Keratinocyte (primary cell): Measurements from ENCODE around the gene CACNA1C. TPM values are rescaled to one million over a fixed set of nuclear protein-coding genes. Genes with fewer than 3 reads are reported as not detected.
A peak's percentile ranks its signal among the peaks of the same experiment; 100 is the strongest.

ENCODE experiments used
- DNase-seq: peaks from one replicate; pipeline ENCODE4 v3.0.0-alpha.2; 2011; ENCODE audit warnings: low read depth, missing footprints, low spot score
- FAIRE-seq: peaks from 2 replicates; lab custom pipeline; 2011; peaks lifted over from hg19 to GRCh38; lab: Jason Lieb, UNC
- H2AFZ ChIP-seq: 2 replicates; pipeline ENCODE4 v1.6.0; 2012; ENCODE audit warnings: low read length, control low read depth, inconsistent platforms; ENCODE audit not compliant: control insufficient read depth
- H3K27ac ChIP-seq: 2 replicates; pipeline ENCODE4 v1.5.1; 2011; ENCODE audit warnings: low read length; ENCODE audit not compliant: control insufficient read depth, insufficient read depth
- H3K27me3 ChIP-seq: 3 replicates; pipeline ENCODE4 v1.6.0; 2011; ENCODE audit warnings: low read length; ENCODE audit not compliant: control insufficient read depth, insufficient read depth; ENCODE audit errors: extremely low read depth
- H3K36me3 ChIP-seq, 2 experiments: 2 replicates in 1 of 2; 3 replicates in 1 of 2; pipeline ENCODE4 v1.5.1; 2011; ENCODE audit warnings: low read length in 2 of 2, mild to moderate bottlenecking in 1 of 2; ENCODE audit not compliant: control insufficient read depth in 2 of 2, insufficient read depth in 2 of 2; ENCODE audit errors: extremely low read depth in 1 of 2
- H3K4me1 ChIP-seq: 3 replicates; pipeline ENCODE4 v1.5.1; 2011; ENCODE audit warnings: low read length; ENCODE audit not compliant: control insufficient read depth, insufficient read depth; ENCODE audit errors: extremely low read depth
- H3K4me2 ChIP-seq: 3 replicates; pipeline ENCODE4 v1.6.0; 2011; ENCODE audit warnings: low read depth, low read length; ENCODE audit not compliant: control insufficient read depth, insufficient read depth; ENCODE audit errors: extremely low read depth
- H3K4me3 ChIP-seq, 3 experiments: fragments of 200-600 bp in 1 of 3; sonication (generic) in 1 of 3; 2 replicates in 2 of 3; 3 replicates in 1 of 3; pipeline ENCODE4 v1.5.1; 2011 to 2016; ENCODE audit warnings: low read length in 3 of 3, mild to moderate bottlenecking in 3 of 3, control low read depth in 2 of 3, inconsistent platforms in 1 of 3, low read depth in 1 of 3, mixed read lengths in 1 of 3, mixed run types in 1 of 3, moderate library complexity in 1 of 3; ENCODE audit not compliant: control insufficient read depth in 2 of 3, insufficient read depth in 2 of 3; ENCODE audit errors: extremely low read depth in 1 of 3
- H3K79me2 ChIP-seq: 2 replicates; pipeline ENCODE4 v1.6.0; 2012; ENCODE audit warnings: low read length; ENCODE audit not compliant: control insufficient read depth, insufficient read depth
- H3K9ac ChIP-seq: 3 replicates; pipeline ENCODE4 v1.6.0; 2011; ENCODE audit warnings: low read length; ENCODE audit not compliant: control insufficient read depth, insufficient read depth; ENCODE audit errors: extremely low read depth
- H3K9me1 ChIP-seq: 3 replicates; pipeline ENCODE4 v1.6.0; 2011; ENCODE audit warnings: low read length; ENCODE audit not compliant: control insufficient read depth, insufficient read depth; ENCODE audit errors: extremely low read depth
- H3K9me3 ChIP-seq: 2 replicates; pipeline ENCODE4 v1.5.1; 2012; ENCODE audit warnings: low read depth, low read length; ENCODE audit not compliant: control insufficient read depth
- H4K20me1 ChIP-seq: 3 replicates; pipeline ENCODE4 v1.6.0; 2011; ENCODE audit warnings: low read length; ENCODE audit not compliant: control insufficient read depth, insufficient read depth; ENCODE audit errors: extremely low read depth
- CTCF ChIP-seq, 3 experiments: IDR thresholded peaks in 1 of 3; conservative IDR thresholded peaks in 1 of 3; optimal IDR thresholded peaks in 1 of 3; 2 replicates in 2 of 3; 3 replicates in 1 of 3; pipeline versions ENCODE3 to v1.5.1; 2011; ENCODE audit warnings: low read length in 3 of 3, mild to moderate bottlenecking in 3 of 3, moderate library complexity in 2 of 3, control low read depth in 1 of 3, inconsistent platforms in 1 of 3; ENCODE audit not compliant: insufficient read depth in 2 of 3; ENCODE audit errors: extremely low read depth in 1 of 3
- EZH2 ChIP-seq: IDR thresholded peaks from one replicate; pipeline ENCODE4 v1.6.1; 2012; ENCODE audit warnings: inconsistent platforms, mild to moderate bottlenecking, low read length, moderate library complexity
- dilution Hi-C: fragments of 300-500 bp; cut with MboI; formaldehyde crosslinking; loops from one replicate; pipeline ENCODE4 v1.7.0; 2020; ENCODE audit warnings: low sequenced_read_pairs; ENCODE audit not compliant: extremely low pct_ligation_motif_present
- polyA plus RNA-seq, 5 experiments: library from polyadenylated mRNA; depleted of rRNA in 3 of 5; stranded (reverse) in 3 of 5; stranded (forward) in 1 of 5; unstranded in 1 of 5; fragments of >200 nt; gene quantifications; 1 replicate in 1 of 5; 2 replicates in 3 of 5; 3 replicates in 1 of 5; pipeline versions ENCODE4 v1.2.1 to v1.2.3, GENCODE V29; 2011 to 2012; ENCODE audit warnings: missing spikeins in 2 of 5, low read depth in 1 of 5, low replicate concordance in 1 of 5

The CACNA1C gene
- polyA plus RNA-seq, 1 donor (not counting 4 experiments of a cell fraction or from before 2014, with no cell fraction given), result not detected

- DNase-seq (no peak), FAIRE-seq (no peak)
- H3K9me1 ChIP-seq, result no peaks in the 10 kb centered on the region
- no peak overlapping the region for H3K27ac ChIP-seq
- H4K20me1 ChIP-seq, result no peaks in the 10 kb centered on the region
- dilution Hi-C loops, result no loop called here
- H3K79me2 ChIP-seq, result no peaks in the 10 kb centered on the region
- no peaks in the 10 kb centered on the region for H3K4me1 ChIP-seq
- H3K27me3 ChIP-seq, result peaks cover 11% of the 10 kb centered on the region
- no peak overlapping the region for H3K9ac ChIP-seq
- H2AFZ ChIP-seq, result no peak overlapping the region
- TF ChIP-seq EZH2, result no peak
- no peak for TF ChIP-seq CTCF (optimal IDR thresholded peaks at IDR 0.05 in 1 of 3, IDR thresholded peaks at IDR 0.05 in 1 of 3, conservative IDR thresholded peaks at IDR 0.05 in 1 of 3; ENCODE audit: extremely low read depth in 1 of 3, insufficient read depth in 2 of 3, low read length in 3 of 3)
- H3K4me2 ChIP-seq, result no peak overlapping the region
- H3K36me3 ChIP-seq, result no peaks in the 10 kb centered on the region
- no peaks in the 10 kb centered on the region for H3K9me3 ChIP-seq
- no peak overlapping the region for H3K4me3 ChIP-seq
These were observed 599.2 kb downstream of the CACNA1C start for GRCh38 chr12:2652011-2652400.

- FAIRE-seq (no peak), DNase-seq (no peak)
- Histone ChIP-seq H3K9me1 (no peaks in the 10 kb centered on the region), H3K27ac (no peak overlapping the region), H3K36me3 (no peaks in the 10 kb centered on the region), H3K79me2 (no peaks in the 10 kb centered on the region), H2AFZ (no peak overlapping the region), H3K4me1 (no peaks in the 10 kb centered on the region), H3K9me3 (no peaks in the 10 kb centered on the region), H3K4me3 (no peak overlapping the region), H3K4me2 (no peak overlapping the region), H4K20me1 (no peaks in the 10 kb centered on the region), H3K9ac (no peak overlapping the region), H3K27me3 (peaks cover 11% of the 10 kb centered on the region)
- TF ChIP-seq CTCF (optimal IDR thresholded peaks at IDR 0.05 in 1 of 3, IDR thresholded peaks at IDR 0.05 in 1 of 3, conservative IDR thresholded peaks at IDR 0.05 in 1 of 3; ENCODE audit: extremely low read depth in 1 of 3, insufficient read depth in 2 of 3, low read length in 3 of 3), result peak in 1 of 3 experiments; percentile 3
- no peak for TF ChIP-seq EZH2
- dilution Hi-C loops, result no loop called here
These were observed 599.8 kb downstream of the CACNA1C start for GRCh38 chr12:2652401-2653081.
